PC-9 (cell line): ENCODE data around the gene MELTF.

Source experiments
- EZH2 ChIP-seq: fragments of 200-600 bp; sonication (generic); IDR thresholded peaks from 2 replicates; pipeline ENCODE4 v1.8.0; 2017; ENCODE audit warnings: antibody characterized with exemption, low read depth
- TF ChIP-seq, protein P1 (sequence below): fragments of 200-600 bp; sonication (generic); conservative IDR thresholded peaks from 2 replicates; pipeline ENCODE4 v1.6.1; 2017; ENCODE audit warnings: mixed run types, antibody characterized with exemption, mild to moderate bottlenecking, moderate library complexity

DNA sequence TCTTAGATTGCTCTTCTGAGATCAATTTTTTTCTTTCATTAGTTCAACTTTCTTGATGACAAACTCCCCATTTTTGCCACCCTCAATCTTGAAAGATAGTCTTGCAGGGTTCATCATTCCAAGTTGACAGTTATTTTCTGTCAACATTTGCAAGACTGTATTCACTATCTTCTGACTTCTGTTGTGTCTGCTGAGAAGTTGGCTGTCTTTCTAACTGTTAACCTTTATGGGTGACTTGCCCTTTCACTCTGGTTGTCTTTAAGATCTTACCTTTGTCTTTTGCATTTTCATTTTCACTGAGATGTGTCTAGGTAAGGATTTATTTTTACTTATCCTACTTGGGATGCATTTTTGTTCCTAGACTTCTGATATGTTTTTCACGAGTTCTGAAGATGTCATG lies 46.4 kb downstream of the MELTF start:
- TF ChIP-seq, protein P1, sequence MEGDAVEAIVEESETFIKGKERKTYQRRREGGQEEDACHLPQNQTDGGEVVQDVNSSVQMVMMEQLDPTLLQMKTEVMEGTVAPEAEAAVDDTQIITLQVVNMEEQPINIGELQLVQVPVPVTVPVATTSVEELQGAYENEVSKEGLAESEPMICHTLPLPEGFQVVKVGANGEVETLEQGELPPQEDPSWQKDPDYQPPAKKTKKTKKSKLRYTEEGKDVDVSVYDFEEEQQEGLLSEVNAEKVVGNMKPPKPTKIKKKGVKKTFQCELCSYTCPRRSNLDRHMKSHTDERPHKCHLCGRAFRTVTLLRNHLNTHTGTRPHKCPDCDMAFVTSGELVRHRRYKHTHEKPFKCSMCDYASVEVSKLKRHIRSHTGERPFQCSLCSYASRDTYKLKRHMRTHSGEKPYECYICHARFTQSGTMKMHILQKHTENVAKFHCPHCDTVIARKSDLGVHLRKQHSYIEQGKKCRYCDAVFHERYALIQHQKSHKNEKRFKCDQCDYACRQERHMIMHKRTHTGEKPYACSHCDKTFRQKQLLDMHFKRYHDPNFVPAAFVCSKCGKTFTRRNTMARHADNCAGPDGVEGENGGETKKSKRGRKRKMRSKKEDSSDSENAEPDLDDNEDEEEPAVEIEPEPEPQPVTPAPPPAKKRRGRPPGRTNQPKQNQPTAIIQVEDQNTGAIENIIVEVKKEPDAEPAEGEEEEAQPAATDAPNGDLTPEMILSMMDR = no peak
- no peak for TF ChIP-seq EZH2
